Stimulated activated CD8-positive, alpha-beta memory T cell treated with anti-CD3 and anti-CD28 coated beads, Interleukin-12 subunit alpha, Interleukin-12 subunit beta, amount 100 ng/mL, for 24 hours (primary cell): ENCODE data around the gene NAALADL2.

Source experiments
- DNase-seq: peaks from one replicate; pipeline ENCODE4 v3.0.0-alpha.2; 2020; ENCODE audit errors: extremely low read depth

Gene NAALADL2

DNA sequence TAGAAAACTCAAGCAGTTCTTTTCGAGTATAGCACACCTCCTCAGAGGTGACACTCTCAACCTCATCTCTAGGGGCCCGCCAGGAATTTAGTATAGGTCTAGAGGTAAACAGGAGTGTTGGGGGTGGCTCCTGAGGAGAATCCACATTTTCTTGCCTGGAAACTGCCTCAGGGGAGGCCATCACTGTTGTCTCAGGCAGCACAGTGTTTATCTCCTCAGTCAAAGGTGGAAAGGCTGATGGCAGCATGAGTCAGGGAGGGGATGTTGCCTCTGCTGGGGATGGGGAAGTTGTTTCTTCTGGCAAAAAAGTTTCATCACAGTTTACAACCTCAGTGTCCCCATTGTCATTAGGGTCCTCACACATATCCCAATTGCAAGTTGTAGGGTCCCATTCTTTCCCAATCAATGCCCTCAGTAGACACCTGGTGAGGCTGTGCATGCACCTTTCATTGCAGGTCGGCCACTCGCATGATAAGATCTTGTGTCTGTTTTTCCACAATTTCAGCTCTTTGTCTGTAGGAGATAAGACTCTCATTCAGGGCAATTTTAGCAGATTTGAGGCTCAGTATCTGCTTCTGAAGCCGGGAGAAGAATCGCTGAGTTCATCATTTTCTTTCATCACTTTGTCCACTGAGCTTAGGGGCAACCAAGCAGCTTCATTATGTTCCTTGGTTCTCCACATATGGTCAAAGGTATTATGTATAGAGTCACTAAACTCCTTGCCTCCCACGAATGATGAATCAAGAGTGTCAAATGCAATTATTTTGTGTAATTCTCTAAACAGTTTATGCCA lies 25.8 kb downstream of the NAALADL2 start:
- no peak for DNase-seq

DNA sequence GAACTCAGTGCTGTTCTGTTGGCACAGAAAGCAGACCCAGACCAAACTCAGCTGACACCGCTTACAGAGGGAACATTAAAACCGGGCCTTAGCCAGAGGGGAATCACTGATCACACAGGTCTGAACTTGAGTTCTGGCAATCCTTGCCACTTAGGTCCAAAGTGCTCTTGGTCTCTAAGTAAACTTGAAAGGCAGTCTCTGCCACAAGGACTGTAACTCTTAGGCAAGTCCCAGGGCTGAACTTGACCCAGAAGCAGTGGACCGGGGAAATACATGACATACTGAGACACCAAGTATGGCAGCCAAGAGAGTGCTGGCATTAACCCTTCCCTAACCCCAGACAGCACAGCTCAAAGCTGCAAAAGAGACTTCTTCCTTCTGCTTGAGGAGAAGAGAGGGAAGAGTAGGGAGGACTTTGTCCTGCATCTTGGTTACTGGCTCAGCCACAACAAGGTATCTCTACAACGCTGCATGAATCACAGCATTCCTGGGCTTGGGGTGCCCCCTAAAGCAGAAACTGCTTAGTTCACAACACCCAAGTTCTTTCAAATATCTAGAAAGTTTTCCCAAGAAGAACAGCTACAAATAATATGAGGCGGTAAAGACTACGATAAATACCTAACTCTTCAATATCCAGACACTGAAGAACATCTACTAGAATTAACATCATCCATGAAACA lies 32.5 kb downstream of the NAALADL2 start:
- DNase-seq: no peak

DNA sequence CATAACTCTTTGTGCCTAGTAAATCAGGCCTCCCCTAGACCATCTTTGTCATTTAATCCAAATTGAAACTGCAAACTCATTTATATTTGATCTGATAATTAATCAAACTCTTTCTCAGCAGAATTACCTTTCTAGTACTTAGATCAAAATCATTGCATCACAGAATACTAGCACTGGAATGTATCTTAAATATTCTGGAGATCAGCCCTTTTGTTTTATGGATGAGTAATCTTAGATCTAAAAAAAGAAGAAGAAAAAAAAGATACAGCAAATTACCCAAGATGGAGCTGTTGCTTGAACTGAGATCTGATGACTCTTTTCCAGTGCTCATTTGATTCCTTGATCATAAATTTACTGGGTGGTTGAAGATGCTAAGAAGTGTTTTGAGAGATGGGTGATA lies 47.9 kb downstream of the NAALADL2 start:
- DNase-seq: no peak

DNA sequence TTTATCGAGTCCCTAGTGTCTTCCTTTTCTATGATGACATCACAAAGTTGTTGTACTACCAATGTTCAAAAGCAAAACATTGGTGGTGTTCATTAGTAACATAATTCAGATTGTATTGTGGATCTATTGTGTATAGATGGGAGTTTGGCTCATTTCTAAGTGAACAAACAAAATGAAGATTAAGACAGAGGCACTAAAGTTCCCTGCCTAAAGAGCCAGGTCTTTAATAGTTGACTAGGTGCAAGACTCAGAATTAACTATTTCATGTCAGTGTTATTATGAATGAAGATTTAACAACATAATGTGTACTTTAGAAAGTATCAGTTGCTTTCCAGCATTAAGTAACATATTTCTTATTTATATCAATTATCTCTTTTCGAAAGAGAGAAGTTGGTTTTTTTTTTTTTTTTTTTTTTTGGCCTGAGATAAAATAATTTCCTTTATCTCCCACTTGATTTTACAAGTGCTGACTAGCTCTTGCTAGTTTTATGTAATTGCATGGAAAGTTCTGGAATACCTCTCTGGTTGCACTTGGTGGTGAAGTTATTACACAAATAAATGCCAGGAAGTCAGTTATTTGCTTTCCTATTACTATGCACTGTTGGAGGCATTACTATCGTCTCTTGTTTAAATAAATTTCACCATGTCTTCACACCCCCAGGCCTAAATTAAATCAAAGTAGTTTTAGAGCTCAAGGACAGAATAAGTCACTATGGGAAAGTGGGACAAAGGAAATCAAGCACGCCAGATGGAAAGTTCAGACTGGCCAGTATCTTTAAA lies 48.7 kb downstream of the NAALADL2 start:
- no peak for DNase-seq

DNA sequence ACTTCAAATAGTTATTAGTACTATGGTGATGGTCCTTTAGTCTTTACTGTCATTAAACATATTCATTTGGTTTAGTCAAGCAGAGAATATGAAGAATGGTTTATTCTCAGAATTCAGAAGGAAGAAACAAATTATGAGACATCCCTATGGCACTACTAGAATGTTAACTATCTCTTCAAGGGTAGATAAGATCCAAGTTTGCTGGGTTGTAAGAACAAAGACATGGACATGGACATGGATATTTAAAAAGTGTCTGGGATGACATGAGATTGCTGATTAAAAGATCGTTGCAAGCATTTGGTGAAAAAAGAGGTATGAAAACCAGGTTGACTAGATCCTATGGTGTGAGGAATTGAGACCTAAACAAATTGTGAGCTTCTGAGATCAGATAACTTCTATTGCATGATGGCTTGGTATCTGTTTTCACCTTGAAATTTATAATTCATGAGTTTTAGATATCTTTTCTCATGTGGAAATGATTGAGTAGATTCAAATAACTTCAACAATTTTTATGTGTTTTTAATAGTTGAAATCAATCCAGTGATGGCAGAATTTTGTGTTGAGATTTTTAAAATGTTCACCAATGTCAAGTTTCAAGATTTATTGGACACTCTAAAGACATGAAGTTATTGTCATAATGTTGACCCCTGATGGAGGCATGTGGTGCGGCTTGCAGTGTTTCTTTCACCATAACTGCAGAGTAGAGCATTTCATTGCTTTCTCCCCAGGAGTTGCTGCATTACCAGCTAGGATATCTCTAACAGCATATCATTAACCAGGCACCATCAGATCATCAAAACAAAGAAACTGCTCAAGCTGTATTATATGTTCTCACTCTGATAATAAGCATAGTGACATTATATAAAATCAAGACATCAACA lies 72.6 kb downstream of the NAALADL2 start:
- DNase-seq: no peak

DNA sequence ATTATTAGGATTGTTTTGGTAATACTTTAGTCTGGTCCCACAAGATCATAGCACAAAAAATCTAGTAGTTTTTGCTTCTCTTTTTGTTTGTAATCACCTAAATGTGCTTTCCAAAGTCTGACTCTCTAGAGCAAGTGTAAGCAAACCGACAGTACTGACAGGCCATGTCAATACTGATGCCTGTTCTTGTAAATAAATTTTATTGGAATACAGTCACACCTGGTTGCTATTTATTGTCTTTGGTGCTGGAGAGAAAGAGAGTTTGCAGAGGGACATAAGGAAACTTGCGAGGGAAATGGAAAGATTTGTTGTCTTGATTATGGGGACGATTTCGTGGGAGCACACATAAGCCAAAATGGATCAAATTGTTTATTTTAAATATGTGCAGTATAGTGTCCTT lies 77.5 kb downstream of the NAALADL2 start:
- DNase-seq: no peak

DNA sequence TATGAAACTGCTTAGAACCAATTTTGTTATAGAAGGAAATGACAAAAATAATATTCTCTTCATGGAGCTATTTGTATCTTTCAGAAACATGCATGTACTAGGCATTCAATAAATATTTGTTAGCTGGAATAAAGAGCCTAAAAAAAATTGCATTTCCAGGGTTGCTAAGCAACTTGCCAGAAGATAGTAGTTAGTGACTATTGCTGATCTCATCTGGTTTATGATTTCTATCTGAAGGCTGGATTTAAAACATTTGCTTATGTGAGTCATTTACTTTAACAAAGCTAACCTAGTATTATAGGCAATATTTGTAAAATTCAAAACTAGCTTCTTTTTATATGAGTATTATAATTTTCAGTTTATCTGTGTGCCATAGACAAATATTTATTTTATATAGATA lies 78.3 kb downstream of the NAALADL2 start:
- DNase-seq: no peak

DNA sequence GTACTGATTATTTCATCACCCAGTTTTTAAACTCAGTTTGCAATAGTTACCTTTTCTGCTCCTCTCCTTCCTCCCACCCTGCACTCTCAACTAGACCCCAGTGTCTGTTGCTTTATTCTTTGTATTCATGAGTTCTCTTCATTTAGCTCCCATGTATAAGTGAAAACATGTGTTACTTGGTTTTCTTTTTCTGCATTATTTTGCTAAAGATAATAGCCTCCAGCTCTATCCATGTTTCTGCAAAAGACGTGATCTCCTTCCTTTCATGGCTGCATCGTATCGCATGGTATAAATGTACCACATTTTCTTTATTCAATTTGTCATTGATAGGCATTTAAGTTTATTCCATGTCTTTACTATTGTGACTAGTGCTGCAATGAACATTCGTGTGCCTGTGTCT lies 79.0 kb downstream of the NAALADL2 start:
- no peak for DNase-seq

DNA sequence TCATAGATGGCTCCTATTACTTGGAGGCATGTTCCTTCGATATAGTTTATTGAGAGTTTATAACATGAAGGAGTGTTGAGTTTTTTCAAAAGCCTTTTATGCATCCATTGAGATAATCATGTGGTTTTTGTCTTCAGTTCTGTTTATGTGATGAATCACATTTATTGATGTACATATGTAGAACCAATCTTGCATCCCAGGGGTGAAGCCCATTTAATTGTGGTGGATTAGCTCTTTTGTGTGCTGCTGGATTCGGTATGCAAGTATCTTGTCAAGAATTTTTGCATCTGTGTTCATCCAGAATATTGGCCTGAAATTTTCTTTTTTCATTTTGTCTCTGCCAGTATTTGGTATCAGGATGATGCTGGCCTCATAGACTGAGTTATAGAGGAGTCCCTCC lies 81.0 kb downstream of the NAALADL2 start:
- DNase-seq: no peak

DNA sequence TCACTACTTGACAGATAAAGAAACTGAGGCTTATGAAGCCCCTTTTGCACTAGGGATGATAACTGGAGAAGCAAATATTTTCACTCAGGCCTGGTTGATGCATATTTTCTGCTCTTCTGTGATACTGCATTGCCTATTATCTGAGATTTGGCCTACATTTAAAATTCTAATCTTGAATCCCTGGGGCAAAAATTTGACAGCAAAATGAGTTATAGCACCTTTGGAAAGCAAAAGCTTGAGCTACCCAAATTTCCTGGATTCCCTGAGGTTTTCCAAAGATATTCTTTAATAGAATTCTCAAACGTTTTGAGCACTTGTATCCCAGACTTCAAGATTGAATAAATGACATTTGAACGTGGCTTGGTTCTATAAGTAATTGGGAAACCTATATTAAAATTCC lies 86.1 kb downstream of the NAALADL2 start:
- DNase-seq: no peak

DNA sequence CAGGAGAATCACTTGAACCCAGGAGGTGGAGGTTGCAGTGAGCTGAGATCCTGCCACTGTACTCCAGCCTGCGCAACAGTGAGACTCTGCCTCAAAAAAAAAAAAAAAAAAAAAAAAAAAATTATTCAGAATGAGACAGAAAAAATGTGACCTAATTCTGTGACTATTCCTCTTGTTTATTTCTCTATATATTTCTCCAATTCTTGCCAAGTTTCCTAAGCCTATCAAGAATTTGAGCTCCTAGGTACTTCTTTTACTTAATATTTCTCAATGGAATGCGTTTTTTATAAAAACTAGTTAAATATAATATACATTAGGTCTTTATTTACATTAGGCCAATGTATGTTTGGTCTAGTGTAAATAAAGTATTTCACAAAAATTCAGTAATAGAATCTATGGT lies 86.8 kb downstream of the NAALADL2 start:
- DNase-seq: no peak

DNA sequence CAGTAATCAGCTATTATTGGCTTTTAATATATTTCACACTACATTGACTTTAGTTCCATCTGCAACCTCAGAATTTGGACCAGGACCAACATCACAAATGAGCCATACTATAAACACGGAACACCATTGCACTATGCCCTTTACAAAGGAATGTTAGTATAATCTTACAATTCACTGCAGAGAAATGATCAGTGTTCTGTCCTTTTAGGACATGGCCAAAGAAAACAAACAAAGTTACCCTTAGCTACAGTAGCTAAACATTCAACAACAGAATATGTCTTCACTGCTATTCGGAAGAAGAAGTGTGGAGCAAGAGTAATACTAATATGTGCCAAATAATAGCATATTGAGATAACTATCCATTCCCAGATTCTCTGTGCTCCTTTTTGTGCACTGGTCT lies 90.4 kb downstream of the NAALADL2 start:
- no peak for DNase-seq

DNA sequence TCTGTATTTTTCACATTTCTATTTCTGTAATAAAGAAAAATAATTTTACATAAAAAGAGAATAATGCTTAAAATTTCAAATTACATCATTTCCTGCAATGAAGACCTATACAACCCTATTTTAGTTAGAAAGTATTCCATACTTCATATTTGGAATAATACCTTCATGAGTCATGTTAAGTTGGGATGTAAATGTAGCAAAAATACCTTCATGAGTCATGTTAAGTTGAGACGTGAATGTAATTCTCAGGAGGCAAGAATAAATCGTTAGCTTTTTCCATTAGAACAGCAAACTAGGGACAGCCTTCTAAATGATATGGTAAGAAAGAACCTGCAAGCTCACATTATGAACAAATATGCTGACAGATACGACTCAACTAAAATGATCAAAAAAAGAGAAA lies 91.9 kb downstream of the NAALADL2 start:
- no peak for DNase-seq

DNA sequence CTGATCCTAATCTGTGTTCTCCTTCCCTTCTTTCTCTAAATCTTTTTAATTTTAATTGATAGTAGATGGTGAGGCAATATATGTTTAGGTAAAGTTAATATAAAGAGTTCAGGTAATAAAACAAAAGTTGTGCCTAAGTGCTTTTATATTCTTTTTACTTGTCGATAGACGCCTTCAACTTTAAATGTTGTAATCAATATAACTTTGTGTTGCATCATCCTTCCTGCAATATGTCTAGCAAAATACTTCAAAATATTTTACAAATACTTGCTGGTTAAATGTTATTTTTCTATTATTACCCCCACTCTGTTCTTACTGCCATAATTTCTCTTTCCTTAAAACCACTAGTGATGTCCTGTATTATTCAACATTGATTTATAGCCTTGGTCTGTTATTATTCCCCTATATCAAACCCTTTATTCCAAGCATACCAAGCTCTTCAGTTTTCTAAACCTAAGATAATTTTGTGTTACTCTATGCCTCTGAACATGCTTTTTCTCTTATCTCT lies 92.4 kb downstream of the NAALADL2 start:
- DNase-seq: no peak

DNA sequence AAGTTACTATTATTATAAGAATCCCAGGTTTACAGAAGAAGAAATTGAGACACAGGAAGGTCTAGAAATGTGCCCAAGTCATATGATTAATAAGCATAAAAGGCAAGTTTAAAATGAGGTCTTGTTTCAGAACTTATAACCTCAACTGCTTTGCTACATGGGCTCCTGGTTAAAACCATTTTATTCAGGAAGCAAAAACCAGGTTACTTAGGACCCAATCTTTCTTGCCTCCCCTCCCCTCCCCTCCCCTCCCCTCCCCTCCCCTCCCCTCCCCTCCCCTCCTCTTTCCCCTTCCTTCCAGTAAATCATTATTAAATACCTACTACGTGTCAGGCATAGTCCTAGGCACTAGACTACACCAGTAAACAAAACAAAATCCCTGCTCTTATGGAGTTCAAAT lies 93.9 kb downstream of the NAALADL2 start:
- no peak for DNase-seq

DNA sequence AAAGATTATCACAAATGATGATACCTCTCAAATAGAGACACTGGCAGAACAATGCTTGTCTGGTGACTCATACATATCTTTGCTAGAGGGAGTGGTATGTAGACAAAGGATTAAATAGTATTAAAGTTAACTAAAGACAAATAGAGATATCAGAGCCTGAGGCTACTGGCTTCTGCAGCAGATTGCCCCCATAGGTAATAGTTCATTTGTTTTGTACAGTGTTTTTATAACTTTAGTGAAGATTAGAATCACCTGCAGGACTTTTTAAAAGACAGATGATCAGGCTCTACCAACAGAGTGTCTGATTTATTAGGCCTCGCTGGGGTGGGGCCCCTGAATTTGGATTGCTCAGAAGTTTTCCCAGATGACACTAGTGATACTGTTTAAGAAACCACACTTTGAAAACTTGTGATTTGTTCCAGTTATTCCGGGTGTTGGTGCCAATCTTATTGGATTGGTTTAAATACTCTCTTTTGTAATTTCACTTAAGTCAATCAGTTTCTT lies 96.4 kb downstream of the NAALADL2 start:
- DNase-seq: no peak

DNA sequence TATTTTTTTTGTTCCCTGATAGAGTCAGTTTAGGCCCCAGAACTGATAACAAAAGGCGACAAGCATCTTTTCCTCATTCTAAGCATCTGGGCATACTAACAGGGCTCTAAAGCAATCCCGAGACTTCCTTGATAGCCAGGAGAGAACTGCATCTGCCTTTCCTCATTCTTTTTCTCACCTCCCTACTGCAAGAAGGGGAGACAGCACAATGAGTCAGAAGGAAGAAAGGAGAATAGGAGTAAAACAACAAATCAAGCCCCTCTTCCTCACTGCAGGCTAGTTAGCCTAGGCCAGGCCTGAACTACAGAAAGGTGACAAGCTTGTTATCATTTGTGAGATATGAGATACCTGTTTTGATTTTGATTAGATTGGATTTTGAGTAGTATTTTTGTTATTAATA lies 97.9 kb downstream of the NAALADL2 start:
- DNase-seq: no peak

DNA sequence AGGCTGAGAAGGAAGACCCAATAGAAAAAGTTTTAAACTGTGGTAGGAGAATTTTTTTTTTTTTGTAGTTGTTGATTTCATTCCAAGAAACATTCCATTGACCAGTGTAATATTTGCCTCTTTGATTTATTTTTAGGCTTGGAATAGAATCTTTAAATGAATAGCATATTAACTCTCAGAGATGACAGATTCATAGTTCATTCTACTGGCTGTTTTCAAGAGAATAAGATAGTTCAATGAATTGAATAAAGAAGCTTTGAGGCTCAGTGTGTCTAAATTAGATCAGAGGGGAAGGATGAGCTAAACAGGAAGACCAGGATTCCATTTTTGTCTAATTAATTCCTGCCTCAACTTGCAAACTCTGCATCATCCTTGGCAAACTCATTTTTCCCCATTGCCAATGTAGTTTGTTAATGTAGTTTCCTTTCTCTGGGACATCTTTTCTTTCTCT lies 98.4 kb downstream of the NAALADL2 start:
- no peak for DNase-seq

DNA sequence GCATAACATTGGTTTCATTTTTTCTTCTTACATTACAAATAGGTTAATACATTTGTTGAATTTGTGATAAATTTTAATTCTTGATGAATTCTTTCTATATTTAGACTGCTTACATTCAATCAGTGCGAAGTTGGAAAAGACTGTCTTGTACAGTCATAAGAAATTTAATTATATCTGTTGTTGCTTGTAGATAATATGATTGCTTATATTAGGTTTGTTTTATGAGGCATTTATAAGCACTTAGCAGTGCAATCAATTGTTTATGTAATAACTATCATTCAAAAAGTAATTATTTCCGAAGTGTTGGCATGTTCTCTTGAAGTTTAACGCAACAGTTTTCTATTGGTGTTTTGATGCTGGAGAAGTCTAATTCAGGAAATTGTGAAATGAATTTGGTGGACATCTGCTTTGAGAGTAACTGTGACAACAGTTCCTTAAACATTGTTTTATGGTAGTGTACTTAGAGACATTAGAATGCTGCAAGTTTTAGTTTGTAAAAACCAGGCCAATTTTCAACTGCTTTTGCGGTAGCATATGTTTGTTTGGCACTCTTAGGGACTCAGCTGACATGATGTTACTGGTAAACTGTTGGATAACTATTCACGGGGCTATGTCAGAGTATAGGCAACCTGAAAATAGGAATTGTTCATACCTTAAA lies 99.7 kb downstream of the NAALADL2 start:
- no peak for DNase-seq

DNA sequence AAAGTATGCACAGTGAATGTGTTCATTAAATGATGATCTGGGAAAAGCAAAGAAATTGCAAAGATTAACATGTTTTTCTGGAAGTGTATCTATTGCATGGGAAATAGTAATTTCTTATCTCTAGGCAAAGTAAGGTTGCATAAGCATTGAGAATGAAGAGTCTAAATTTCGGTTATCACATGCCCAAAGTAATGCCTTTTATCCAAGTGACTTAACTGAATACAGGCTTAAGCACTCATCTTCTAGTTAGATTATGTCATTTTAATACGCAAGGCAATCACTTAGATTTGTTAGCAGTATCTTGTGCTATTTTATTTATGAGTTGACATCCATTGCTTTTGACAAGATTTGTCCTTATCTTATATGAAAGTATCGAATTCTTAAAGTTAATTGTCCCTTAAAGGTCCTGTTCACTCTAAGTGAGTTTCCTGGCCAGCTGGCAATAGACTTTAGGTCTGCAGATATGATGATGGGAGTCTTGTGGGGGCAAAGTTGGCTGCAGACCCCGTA lies 100.5 kb downstream of the NAALADL2 start:
- no peak for DNase-seq

DNA sequence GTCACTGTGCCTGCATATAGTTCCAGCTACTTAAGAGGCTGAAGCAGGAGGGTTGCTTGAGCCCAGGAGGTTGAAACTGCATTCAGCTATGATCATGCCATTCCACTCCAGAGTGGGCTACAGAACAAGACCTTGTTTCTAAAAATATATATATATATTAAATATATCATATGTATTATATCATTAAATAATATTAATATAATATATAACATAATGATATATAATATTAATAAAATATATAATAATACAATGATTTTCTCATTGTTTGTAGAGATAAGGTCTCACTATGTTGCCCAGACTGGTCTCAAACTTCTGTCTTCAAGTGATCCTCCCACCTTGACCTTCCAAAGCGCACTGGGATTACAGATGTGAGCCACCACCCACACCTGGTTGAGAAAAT lies 101.8 kb downstream of the NAALADL2 start:
- DNase-seq: no peak
